ENCODE measurements around the gene YWHAQ. TPM values are rescaled to one million over a fixed set of nuclear protein-coding genes. Genes with fewer than 3 reads are reported as not detected.
"Not testable (repeated sequence)": the region's sequence is repeated elsewhere in the genome, so short reads cannot be mapped to it uniquely, and the experiment has no call there.

The YWHAQ gene
- total and polyA plus RNA-seq, 4 donors: 175 to 241 (median 204) TPM

- H3K4me3 ChIP-seq (ENCODE audit: low read length in 2 of 2): no peak overlapping the region
- peaks cover 2 to 3% of the 10 kb centered on the region in 2 donors for H3K4me1 ChIP-seq (ENCODE audit: control insufficient read depth in 1 of 2, insufficient read depth in 2 of 2, low read length in 2 of 2)
- H3K27me3 ChIP-seq (ENCODE audit: control insufficient read depth in 1 of 2, insufficient read depth in 2 of 2, low read length in 1 of 2): no peaks in the 10 kb centered on the region
- DNase-seq (no peak), ATAC-seq (ENCODE audit: low FRiP score) (no peak)
- intact Hi-C loops (cut with DNase I): loop anchor here in 1 of 2 donors (5.0 kb wide), 1 partner anchor 39 kb away; the partner anchor contains the start of gene ADAM17
- peaks cover 0 to 4% of the 10 kb centered on the region in 2 donors for H3K36me3 ChIP-seq (ENCODE audit: control insufficient read depth in 1 of 2, insufficient read depth in 2 of 2, low read length in 1 of 2)
- H3K27ac ChIP-seq (ENCODE audit: low read depth in 1 of 2, low read length in 2 of 2): no peak overlapping the region
- no peaks in the 10 kb centered on the region for H3K9me3 ChIP-seq (ENCODE audit: control insufficient read depth, low read length)
- 89 to 93% methylated on average over 10 of the region's 10 CpGs for WGBS, 2 donors
Measured at GRCh38 chr2:9596621-9597311, 34.0 kb downstream of the YWHAQ start.

GRCh38 chr2:9595746-9596145 lies 35.1 kb downstream of the YWHAQ start:
- no peak overlapping the region for H3K4me3 ChIP-seq (ENCODE audit: low read length in 2 of 2)

GRCh38 chr2:9595256-9595655 lies 35.5 kb downstream of the YWHAQ start:
- H3K36me3 ChIP-seq (ENCODE audit: control insufficient read depth in 1 of 2, insufficient read depth in 2 of 2, low read length in 1 of 2); H3K27ac ChIP-seq (ENCODE audit: low read depth in 1 of 2, low read length in 2 of 2); H3K4me1 ChIP-seq (ENCODE audit: control insufficient read depth in 1 of 2, insufficient read depth in 2 of 2, low read length in 2 of 2); H3K9me3 ChIP-seq (ENCODE audit: control insufficient read depth, low read length); H3K27me3 ChIP-seq (ENCODE audit: control insufficient read depth in 1 of 2, insufficient read depth in 2 of 2, low read length in 1 of 2); H3K4me3 ChIP-seq (ENCODE audit: low read length in 2 of 2): not testable (repeated sequence)
- peak; percentile 56 for ATAC-seq (ENCODE audit: low FRiP score)
- DNase-seq: peak in 1 of 2 donors; percentile 54
- intact Hi-C loops (cut with DNase I): loop anchor here in 1 of 2 donors (5.0 kb wide), 1 partner anchor 38 kb away; the partner anchor contains the start of gene ADAM17
- 73 to 74% methylated on average over 6 of the region's 6 CpGs for WGBS, 2 donors

More at GRCh38 chr2:9595746-9596145, 35.1 kb downstream of the YWHAQ start:
- DNase-seq (no peak), ATAC-seq (ENCODE audit: low FRiP score) (no peak)
- Histone ChIP-seq H3K27me3 (ENCODE audit: control insufficient read depth in 1 of 2, insufficient read depth in 2 of 2, low read length in 1 of 2) (no peaks in the 10 kb centered on the region), H3K9me3 (ENCODE audit: control insufficient read depth, low read length) (no peaks in the 10 kb centered on the region), H3K4me1 (ENCODE audit: control insufficient read depth in 1 of 2, insufficient read depth in 2 of 2, low read length in 2 of 2) (peaks cover 2 to 3% of the 10 kb centered on the region in 2 donors), H3K27ac (ENCODE audit: low read depth in 1 of 2, low read length in 2 of 2) (no peak overlapping the region), H3K36me3 (ENCODE audit: control insufficient read depth in 1 of 2, insufficient read depth in 2 of 2, low read length in 1 of 2) (peaks cover 0 to 4% of the 10 kb centered on the region in 2 donors)
- intact Hi-C loops (cut with DNase I): loop anchor here in 1 of 2 donors (5.0 kb wide), 1 partner anchor 38 kb away; the partner anchor contains the start of gene ADAM17
- WGBS, 2 donors: 38 to 61% methylated on average over 2 of the region's 2 CpGs

GRCh38 chr2:9594366-9595054 lies 36.3 kb downstream of the YWHAQ start:
- peak overlapping the region in 1 of 2 donors; percentile 25 for H3K27ac ChIP-seq (ENCODE audit: low read depth in 1 of 2, low read length in 2 of 2)
- H3K27me3 ChIP-seq (ENCODE audit: control insufficient read depth in 1 of 2, insufficient read depth in 2 of 2, low read length in 1 of 2): no peaks in the 10 kb centered on the region
- H3K4me1 ChIP-seq (ENCODE audit: control insufficient read depth in 1 of 2, insufficient read depth in 2 of 2, low read length in 2 of 2): peaks cover 2 to 3% of the 10 kb centered on the region in 2 donors
- no peaks in the 10 kb centered on the region for H3K9me3 ChIP-seq (ENCODE audit: control insufficient read depth, low read length)
- WGBS, 2 donors: 28 to 42% methylated on average over 2 of the region's 2 CpGs
- no peak overlapping the region for H3K4me3 ChIP-seq (ENCODE audit: low read length in 2 of 2)
- intact Hi-C loops (cut with DNase I): loop anchor here in 1 of 2 donors (5.0 kb wide), 1 partner anchor 37 kb away; the partner anchor contains the start of gene ADAM17
- peaks cover 0 to 1% of the 10 kb centered on the region in 2 donors for H3K36me3 ChIP-seq (ENCODE audit: control insufficient read depth in 1 of 2, insufficient read depth in 2 of 2, low read length in 1 of 2)
- ATAC-seq (ENCODE audit: low FRiP score): peak; percentile 87
- DNase-seq: no peak

GRCh38 chr2:9593925-9594324 lies 36.9 kb downstream of the YWHAQ start:
- H3K36me3 ChIP-seq (ENCODE audit: control insufficient read depth in 1 of 2, insufficient read depth in 2 of 2, low read length in 1 of 2): peaks cover 0 to 1% of the 10 kb centered on the region in 2 donors
- ATAC-seq (ENCODE audit: low FRiP score) (no peak), DNase-seq (no peak)
- no peak overlapping the region for H3K27ac ChIP-seq (ENCODE audit: low read depth in 1 of 2, low read length in 2 of 2)
- intact Hi-C loops (cut with DNase I): no loop called here
- H3K9me3 ChIP-seq (ENCODE audit: control insufficient read depth, low read length): no peaks in the 10 kb centered on the region
- H3K27me3 ChIP-seq (ENCODE audit: control insufficient read depth in 1 of 2, insufficient read depth in 2 of 2, low read length in 1 of 2): no peaks in the 10 kb centered on the region
- no peak overlapping the region for H3K4me3 ChIP-seq (ENCODE audit: low read length in 2 of 2)
- 87 to 90% methylated on average over 4 of the region's 4 CpGs for WGBS, 2 donors
- H3K4me1 ChIP-seq (ENCODE audit: control insufficient read depth in 1 of 2, insufficient read depth in 2 of 2, low read length in 2 of 2): peaks cover 2 to 3% of the 10 kb centered on the region in 2 donors

- H3K9me3 ChIP-seq (ENCODE audit: control insufficient read depth, low read length): no peaks in the 10 kb centered on the region
- no peaks in the 10 kb centered on the region for H3K36me3 ChIP-seq (ENCODE audit: control insufficient read depth in 1 of 2, insufficient read depth in 2 of 2, low read length in 1 of 2)
- no peak overlapping the region for H3K4me3 ChIP-seq (ENCODE audit: low read length in 2 of 2)
- H3K27ac ChIP-seq (ENCODE audit: low read depth in 1 of 2, low read length in 2 of 2): no peak overlapping the region
- peaks cover 2 to 3% of the 10 kb centered on the region in 2 donors for H3K4me1 ChIP-seq (ENCODE audit: control insufficient read depth in 1 of 2, insufficient read depth in 2 of 2, low read length in 2 of 2)
- intact Hi-C loops (cut with DNase I): no loop called here
- ATAC-seq (ENCODE audit: low FRiP score) (no peak), DNase-seq (no peak)
- 71 to 77% methylated on average over 3 of the region's 3 CpGs for WGBS, 2 donors
- no peaks in the 10 kb centered on the region for H3K27me3 ChIP-seq (ENCODE audit: control insufficient read depth in 1 of 2, insufficient read depth in 2 of 2, low read length in 1 of 2)
Measured at GRCh38 chr2:9592699-9593098, 38.1 kb downstream of the YWHAQ start.

GRCh38 chr2:9590641-9591040 lies 40.2 kb downstream of the YWHAQ start:
- Histone ChIP-seq H3K4me1 (ENCODE audit: control insufficient read depth in 1 of 2, insufficient read depth in 2 of 2, low read length in 2 of 2) (peaks cover 2 to 3% of the 10 kb centered on the region in 2 donors), H3K27me3 (ENCODE audit: control insufficient read depth in 1 of 2, insufficient read depth in 2 of 2, low read length in 1 of 2) (no peaks in the 10 kb centered on the region), H3K9me3 (ENCODE audit: control insufficient read depth, low read length) (no peaks in the 10 kb centered on the region), H3K4me3 (ENCODE audit: low read length in 2 of 2) (no peak overlapping the region), H3K36me3 (ENCODE audit: control insufficient read depth in 1 of 2, insufficient read depth in 2 of 2, low read length in 1 of 2) (no peaks in the 10 kb centered on the region), H3K27ac (ENCODE audit: low read depth in 1 of 2, low read length in 2 of 2) (no peak overlapping the region)
- DNase-seq (no peak), ATAC-seq (ENCODE audit: low FRiP score) (no peak)
- 80% methylated on average over 3 of the region's 3 CpGs for WGBS, 2 donors
- intact Hi-C loops (cut with DNase I): no loop called here

- no peak for ATAC-seq (ENCODE audit: low FRiP score)
- H3K36me3 ChIP-seq (ENCODE audit: control insufficient read depth in 1 of 2, insufficient read depth in 2 of 2, low read length in 1 of 2): no peaks in the 10 kb centered on the region
- H3K9me3 ChIP-seq (ENCODE audit: control insufficient read depth, low read length): no peaks in the 10 kb centered on the region
- H3K27me3 ChIP-seq (ENCODE audit: control insufficient read depth in 1 of 2, insufficient read depth in 2 of 2, low read length in 1 of 2): no peaks in the 10 kb centered on the region
- intact Hi-C loops (cut with DNase I): no loop called here
- WGBS, 2 donors: 89% methylated on average over 3 of the region's 3 CpGs
- no peak for DNase-seq
- H3K27ac ChIP-seq (ENCODE audit: low read depth in 1 of 2, low read length in 2 of 2): no peak overlapping the region
- H3K4me1 ChIP-seq (ENCODE audit: control insufficient read depth in 1 of 2, insufficient read depth in 2 of 2, low read length in 2 of 2): peaks cover 0 to 4% of the 10 kb centered on the region in 2 donors
- H3K4me3 ChIP-seq (ENCODE audit: low read length in 2 of 2): no peak overlapping the region
Measured at GRCh38 chr2:9586465-9586864, 44.3 kb downstream of the YWHAQ start.

Measured in aorta (tissue), 5 donors.